Mononuclear cell (primary cell): ENCODE data around the gene TTC19. TPM values are rescaled to one million over a fixed set of nuclear protein-coding genes. Genes with fewer than 3 reads are reported as not detected.

Experiments used
- total RNA-seq: library from RNA; depleted of rRNA; stranded (reverse); fragments of >200 nt; gene quantifications from one replicate; pipeline ENCODE4 v1.2.3, GENCODE V29; 2012

TTC19 gene
- total RNA-seq, 1 donor, result 47.1 TPM

Other genes with a start within 250 kb of the TTC19 start
- 2.2 TPM for gene ADORA2B, start 54.7 kb upstream of the TTC19 start, total RNA-seq
- 15.0 TPM for gene ZSWIM7, start 120 bp upstream of the TTC19 start, total RNA-seq
- 162 TPM for gene NCOR1, start 215.7 kb downstream of the TTC19 start, total RNA-seq
- gene PIGL, start 217.4 kb downstream of the TTC19 start, total RNA-seq, result 30.0 TPM